ENCODE measurements around the gene SH3YL1. TPM values are rescaled to one million over a fixed set of nuclear protein-coding genes. Genes with fewer than 3 reads are reported as not detected.

Gene SH3YL1
- total and polyA plus RNA-seq, 7 donors: 7.7 to 10.0 (median 9.2) TPM

DNA sequence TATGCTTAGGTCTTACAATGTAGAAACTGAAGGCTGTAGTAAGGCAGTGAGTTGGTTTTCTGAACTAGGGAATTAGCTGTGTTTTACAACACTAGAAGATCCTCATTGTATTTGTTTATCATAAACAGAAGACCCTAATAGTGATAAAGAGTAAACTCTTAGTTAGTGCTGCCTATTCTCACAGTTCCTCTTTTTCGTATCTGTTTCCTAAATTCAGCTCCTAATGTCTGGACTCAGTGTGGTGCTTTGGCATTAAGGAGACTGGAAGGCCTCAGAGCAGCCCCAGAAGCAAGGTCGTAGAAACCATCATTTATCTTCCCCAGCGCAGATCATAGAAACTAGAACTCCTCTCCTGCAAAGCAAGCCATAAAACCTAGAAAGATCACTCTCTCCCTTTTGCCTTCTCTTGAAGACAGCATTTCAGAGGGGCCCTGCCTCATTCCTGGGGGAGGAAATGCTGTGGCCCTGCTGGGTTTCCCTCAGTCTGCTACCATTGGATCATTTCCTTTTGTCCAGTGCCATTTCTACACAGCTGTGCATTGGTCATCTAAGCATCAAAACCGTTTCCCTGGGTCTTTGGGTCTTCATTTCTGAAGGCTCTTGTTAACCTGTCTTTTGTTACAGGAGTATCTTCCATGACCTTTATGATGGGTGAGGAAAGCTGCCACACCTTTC is 5.7 kb upstream of the SH3YL1 start:
- intact Hi-C loops (cut with DNase I): loop anchor here in 1 of 2 donors (10.0 kb wide), 1 partner anchor 405 kb away; the partner anchor contains the start of gene TMEM18
- Histone ChIP-seq H3K27ac (no peak overlapping the region), H3K36me3 (ENCODE audit: insufficient read depth in 1 of 2, low read depth in 1 of 2) (peaks cover 0 to 29% of the 10 kb centered on the region in 2 donors), H3K9me3 (no peaks in the 10 kb centered on the region), H3K27me3 (ENCODE audit: insufficient read depth in 3 of 3, low read length in 2 of 3) (no peaks in the 10 kb centered on the region), H3K4me3 (no peak overlapping the region), H3K4me1 (peaks cover 16% of the 10 kb centered on the region)
- DNase-seq: no peak
- no peak for ATAC-seq
- TF ChIP-seq, protein P1, sequence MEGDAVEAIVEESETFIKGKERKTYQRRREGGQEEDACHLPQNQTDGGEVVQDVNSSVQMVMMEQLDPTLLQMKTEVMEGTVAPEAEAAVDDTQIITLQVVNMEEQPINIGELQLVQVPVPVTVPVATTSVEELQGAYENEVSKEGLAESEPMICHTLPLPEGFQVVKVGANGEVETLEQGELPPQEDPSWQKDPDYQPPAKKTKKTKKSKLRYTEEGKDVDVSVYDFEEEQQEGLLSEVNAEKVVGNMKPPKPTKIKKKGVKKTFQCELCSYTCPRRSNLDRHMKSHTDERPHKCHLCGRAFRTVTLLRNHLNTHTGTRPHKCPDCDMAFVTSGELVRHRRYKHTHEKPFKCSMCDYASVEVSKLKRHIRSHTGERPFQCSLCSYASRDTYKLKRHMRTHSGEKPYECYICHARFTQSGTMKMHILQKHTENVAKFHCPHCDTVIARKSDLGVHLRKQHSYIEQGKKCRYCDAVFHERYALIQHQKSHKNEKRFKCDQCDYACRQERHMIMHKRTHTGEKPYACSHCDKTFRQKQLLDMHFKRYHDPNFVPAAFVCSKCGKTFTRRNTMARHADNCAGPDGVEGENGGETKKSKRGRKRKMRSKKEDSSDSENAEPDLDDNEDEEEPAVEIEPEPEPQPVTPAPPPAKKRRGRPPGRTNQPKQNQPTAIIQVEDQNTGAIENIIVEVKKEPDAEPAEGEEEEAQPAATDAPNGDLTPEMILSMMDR (IDR thresholded peaks at IDR 0.05): no peak
- 64 to 83% (median 71%) methylated on average over 4 of the region's 4 CpGs for WGBS, 3 donors

DNA sequence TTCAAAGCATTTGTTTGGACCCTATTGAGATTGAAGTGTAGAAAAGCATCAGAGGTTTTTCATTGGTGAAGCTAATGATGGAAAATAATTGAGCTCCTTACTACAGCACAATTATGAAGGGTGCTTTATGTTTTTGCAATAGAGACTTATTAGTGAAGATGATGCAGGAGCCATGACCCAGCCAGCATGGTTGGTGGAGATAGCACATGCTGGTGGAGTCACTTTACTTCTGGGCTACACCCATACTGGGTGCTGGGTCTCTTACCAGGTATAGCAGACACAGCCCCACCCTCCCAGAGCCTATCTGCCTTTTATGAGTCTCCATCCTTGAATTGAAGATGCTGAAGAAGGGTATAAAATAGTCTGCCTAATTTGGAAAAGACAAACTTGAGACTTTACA is 4.5 kb upstream of the SH3YL1 start:
- H3K4me3 ChIP-seq: no peak overlapping the region
- no peaks in the 10 kb centered on the region for H3K9me3 ChIP-seq
- no peak for ATAC-seq
- no peak overlapping the region for H3K27ac ChIP-seq
- intact Hi-C loops (cut with DNase I): loop anchor here in 1 of 2 donors (10.0 kb wide), 1 partner anchor 406 kb away; the partner anchor contains the start of gene TMEM18
- peaks cover 0 to 18% of the 10 kb centered on the region in 2 donors for H3K36me3 ChIP-seq (ENCODE audit: insufficient read depth in 1 of 2, low read depth in 1 of 2)
- no peaks in the 10 kb centered on the region for H3K27me3 ChIP-seq (ENCODE audit: insufficient read depth in 3 of 3, low read length in 2 of 3)
- TF ChIP-seq, protein P1 (IDR thresholded peaks at IDR 0.05): no peak
- no peak for DNase-seq
- H3K4me1 ChIP-seq: peaks cover 21% of the 10 kb centered on the region

DNA sequence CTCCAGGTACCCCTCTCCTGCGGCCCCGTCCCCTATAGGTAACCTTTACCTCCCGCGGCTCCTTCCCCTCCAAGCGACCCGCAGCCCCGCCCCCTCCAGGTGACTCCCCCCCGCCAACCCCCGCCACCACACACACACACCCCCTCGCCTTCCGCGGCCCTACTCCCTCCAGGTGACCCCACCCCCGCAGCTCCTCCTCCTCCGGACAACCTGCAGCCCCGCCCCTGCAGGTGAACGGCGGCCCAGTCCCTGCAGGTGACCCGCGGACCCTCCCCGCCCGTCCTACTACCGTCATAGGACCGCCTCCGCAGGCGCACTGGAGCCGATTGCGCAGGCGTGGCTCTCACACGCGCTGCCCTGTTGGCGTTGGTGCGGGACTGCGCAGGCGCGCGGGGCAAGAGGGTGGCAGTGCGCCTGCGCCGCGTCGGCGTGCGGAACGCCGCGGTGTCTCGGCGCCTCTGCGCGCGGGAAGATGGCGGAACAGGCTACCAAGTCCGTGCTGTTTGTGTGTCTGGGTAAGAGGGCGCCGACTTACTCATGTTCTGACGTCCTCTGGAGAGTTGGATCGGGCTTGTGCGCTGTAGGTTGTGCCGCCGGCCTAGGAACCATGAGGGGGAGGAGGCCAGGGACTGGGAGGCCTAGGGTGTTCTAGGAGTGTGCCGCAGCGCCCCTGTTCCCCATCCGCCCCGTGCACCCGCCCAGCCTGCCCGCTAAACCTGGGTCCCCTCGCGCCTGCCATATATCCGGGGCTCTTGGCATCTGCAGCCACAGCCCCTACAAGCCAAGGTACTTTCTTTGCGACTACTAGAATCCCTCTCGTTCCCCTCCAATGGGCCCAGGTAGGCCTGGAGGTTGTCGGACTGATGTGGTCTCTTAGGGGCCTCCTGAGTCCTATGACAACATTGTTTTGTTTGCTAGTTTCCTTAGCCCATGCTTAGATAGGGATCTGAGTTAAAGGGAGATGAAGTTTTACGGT is 949 bp upstream of the SH3YL1 start, which contains the start of gene ACP1:
Gene ACP1 (plus strand): TSS at position 455 of the 976 bp plus-strand sequence. CDS start 18 bp downstream, at position 473.
- 0 to 1% (median 1%) methylated on average over 49 to 73 of the region's 73 CpGs for WGBS, 3 donors
- no peaks in the 10 kb centered on the region for H3K27me3 ChIP-seq (ENCODE audit: insufficient read depth in 3 of 3, low read length in 2 of 3)
- intact Hi-C loops (cut with DNase I): loop anchor here in 1 of 2 donors (10.0 kb wide), 1 partner anchor 410 kb away; the partner anchor contains the start of gene TMEM18
- no peaks in the 10 kb centered on the region for H3K9me3 ChIP-seq
- H3K27ac ChIP-seq: peak within 1 kb of the TSS; percentile 77
- TF ChIP-seq, protein P1 (IDR thresholded peaks at IDR 0.05): no peak
- no peaks in the 10 kb centered on the region for H3K36me3 ChIP-seq (ENCODE audit: insufficient read depth in 1 of 2, low read depth in 1 of 2)
- peak; percentile 94 to 96 for DNase-seq
- ATAC-seq: peak; percentile 97 to 99 (median 98)
- peaks cover 23% of the 10 kb centered on the region for H3K4me1 ChIP-seq
- peak within 1 kb of the TSS; percentile 91 for H3K4me3 ChIP-seq

DNA sequence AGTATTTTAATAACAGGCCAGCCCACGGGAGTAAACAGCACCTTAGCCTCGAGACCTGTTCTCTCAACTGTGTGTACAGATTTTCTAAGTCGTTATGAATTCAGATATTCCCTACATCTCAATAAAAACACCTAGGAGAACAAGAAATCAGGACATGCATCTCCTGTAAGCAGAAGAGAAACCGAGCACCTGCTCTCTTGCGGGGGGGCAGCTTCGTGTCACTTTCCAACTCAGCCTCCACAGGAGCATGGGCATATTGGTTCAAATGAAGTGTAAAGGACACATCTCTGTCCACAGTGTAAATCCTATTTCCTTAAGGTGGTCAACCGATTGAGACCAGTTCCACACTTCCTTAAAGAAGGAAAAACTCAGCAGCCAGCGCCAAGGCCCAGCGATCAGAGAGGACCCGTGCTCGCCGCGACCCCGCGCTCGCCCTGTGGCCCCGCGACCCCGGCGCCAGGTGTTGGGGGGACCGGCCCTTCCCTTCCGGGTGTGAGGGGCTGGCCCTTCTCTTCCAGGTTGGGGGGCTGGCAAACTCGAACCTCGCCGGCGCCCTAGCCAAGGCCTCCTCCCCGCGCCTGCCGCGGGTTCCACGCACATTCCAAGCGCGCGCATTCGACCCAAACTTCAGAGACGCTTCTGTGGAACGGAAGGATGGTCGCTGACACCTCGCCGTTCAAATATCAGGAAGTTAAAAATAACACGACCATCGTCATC is 652 bp downstream of the SH3YL1 start:
- DNase-seq (no peak), ATAC-seq (no peak)
- Histone ChIP-seq H3K36me3 (ENCODE audit: insufficient read depth in 1 of 2, low read depth in 1 of 2) (no peaks in the 10 kb centered on the region), H3K27ac (no peak overlapping the region), H3K9me3 (peaks cover 5% of the 10 kb centered on the region), H3K27me3 (ENCODE audit: insufficient read depth in 3 of 3, low read length in 2 of 3) (no peaks in the 10 kb centered on the region), H3K4me1 (peaks cover 15% of the 10 kb centered on the region), H3K4me3 (peak overlapping the region; percentile 91)
- intact Hi-C loops (cut with DNase I): loop anchor here in 1 of 2 donors (10.0 kb wide), 1 partner anchor 412 kb away; the partner anchor contains the start of gene TMEM18
- TF ChIP-seq, protein P1 (IDR thresholded peaks at IDR 0.05): no peak
- WGBS, 3 donors: 50 to 57% (median 53%) methylated on average over 42 of the region's 42 CpGs

Data from psoas muscle (tissue), 8 donors.